ENCODE results near the gene MIPEP. TPM values are rescaled to one million over a fixed set of nuclear protein-coding genes. Genes with fewer than 3 reads are reported as not detected.

Gene MIPEP
- total and polyA plus RNA-seq, 2 experiments from 2014 or later, result 17.1 to 19.8 TPM

DNA sequence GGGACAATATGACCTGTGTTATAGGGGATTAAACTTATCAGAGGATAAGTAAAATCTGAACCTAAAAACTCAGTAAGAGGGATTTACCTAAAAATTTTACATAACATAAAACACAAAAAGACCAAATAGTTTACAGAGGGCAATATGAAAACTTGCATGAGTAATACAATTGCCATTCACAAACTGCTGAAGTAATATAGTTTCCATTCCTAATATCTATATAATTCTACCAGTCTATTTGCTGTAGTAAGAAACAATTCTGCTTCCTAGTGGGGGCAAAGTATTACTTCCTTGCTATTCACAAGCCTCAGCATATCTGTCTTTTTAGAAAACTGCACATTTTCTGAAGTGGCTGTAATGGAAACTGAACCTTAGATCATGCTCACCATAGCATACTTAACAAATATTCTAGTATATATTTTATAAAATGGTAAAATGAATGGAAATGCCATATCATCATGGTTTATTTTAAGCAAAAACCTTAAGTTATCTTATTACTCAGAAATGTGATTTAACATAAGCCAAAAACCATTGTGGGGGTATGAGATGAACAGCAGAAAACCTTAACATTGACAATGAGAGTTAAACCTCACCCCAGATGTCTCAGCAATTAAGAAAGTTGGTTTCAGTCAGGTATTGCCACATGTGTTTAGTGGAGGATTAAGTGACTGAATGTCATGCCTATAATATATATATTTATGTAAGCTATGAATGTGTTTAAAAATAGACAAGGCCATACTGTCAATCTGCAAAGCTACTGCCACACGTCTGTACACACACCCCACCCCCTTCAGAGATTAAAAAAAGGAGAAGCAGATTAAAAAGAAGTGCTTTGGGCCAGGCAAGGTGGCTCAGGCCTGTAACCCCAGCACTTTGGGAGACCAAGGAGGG lies 136.8 kb downstream of the MIPEP start:
- no peaks in the 10 kb centered on the region for H3K36me3 ChIP-seq (replicated peaks; ENCODE audit: insufficient read depth, low read depth)
- no peaks in the 10 kb centered on the region for H3K79me2 ChIP-seq
- DNase-seq (ENCODE audit: low spot score), result no peak
- H3K27me3 ChIP-seq, result no peaks in the 10 kb centered on the region
- no peak overlapping the region for H3K4me2 ChIP-seq
- H3K9me3 ChIP-seq (ENCODE audit: low read depth), result no peaks in the 10 kb centered on the region
- WGBS (ENCODE audit: low lambda C conversion rate, missing lambda C conversion rate), result 33% methylated on average over 1 of the region's 1 CpG
- H3K4me3 ChIP-seq, result no peak overlapping the region
- peak overlapping the region; percentile 74 for H3K27ac ChIP-seq
- H3K9me2 ChIP-seq (replicated peaks; ENCODE audit: insufficient read depth), result no peaks in the 10 kb centered on the region
- TF ChIP-seq, protein P1, sequence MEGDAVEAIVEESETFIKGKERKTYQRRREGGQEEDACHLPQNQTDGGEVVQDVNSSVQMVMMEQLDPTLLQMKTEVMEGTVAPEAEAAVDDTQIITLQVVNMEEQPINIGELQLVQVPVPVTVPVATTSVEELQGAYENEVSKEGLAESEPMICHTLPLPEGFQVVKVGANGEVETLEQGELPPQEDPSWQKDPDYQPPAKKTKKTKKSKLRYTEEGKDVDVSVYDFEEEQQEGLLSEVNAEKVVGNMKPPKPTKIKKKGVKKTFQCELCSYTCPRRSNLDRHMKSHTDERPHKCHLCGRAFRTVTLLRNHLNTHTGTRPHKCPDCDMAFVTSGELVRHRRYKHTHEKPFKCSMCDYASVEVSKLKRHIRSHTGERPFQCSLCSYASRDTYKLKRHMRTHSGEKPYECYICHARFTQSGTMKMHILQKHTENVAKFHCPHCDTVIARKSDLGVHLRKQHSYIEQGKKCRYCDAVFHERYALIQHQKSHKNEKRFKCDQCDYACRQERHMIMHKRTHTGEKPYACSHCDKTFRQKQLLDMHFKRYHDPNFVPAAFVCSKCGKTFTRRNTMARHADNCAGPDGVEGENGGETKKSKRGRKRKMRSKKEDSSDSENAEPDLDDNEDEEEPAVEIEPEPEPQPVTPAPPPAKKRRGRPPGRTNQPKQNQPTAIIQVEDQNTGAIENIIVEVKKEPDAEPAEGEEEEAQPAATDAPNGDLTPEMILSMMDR (IDR thresholded peaks at IDR 0.05; ENCODE audit: poor library complexity), result no peak
- TF ChIP-seq EZH2 (IDR thresholded peaks at IDR 0.05; ENCODE audit: borderline replicate concordance), result no peak
- no peak for TF ChIP-seq EZH2phosphoT487 (IDR thresholded peaks at IDR 0.05; ENCODE audit: low read depth, severe bottlenecking, unreplicated experiment)
- peaks cover 35% of the 10 kb centered on the region for H3K4me1 ChIP-seq (ENCODE audit: insufficient read depth)
- H4K20me1 ChIP-seq (ENCODE audit: insufficient read depth, poor library complexity, severe bottlenecking), result no peaks in the 10 kb centered on the region
- no peak overlapping the region for H2AFZ ChIP-seq

DNA sequence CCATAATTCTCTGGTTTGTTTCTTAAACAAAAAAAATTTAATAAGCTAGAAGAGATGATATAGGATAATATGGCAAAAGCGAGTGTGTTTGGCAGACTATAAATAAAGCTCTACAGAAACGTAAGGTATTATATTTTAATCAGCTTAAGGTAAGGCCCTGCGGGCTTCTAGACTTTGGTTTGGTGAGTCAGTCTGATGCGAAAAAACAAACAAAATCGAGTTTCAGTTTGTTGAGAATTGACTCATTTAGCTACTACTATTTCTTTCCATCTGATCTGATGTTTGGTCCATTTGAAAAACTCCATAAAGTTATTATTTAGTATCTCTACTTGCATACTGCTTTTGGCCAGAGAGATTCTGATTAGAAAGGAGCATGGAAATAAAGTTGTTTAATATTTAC lies 138.0 kb downstream of the MIPEP start:
- Histone ChIP-seq H3K9me2 (replicated peaks; ENCODE audit: insufficient read depth) (no peaks in the 10 kb centered on the region), H3K27ac (peak overlapping the region; percentile 74), H4K20me1 (ENCODE audit: insufficient read depth, poor library complexity, severe bottlenecking) (no peaks in the 10 kb centered on the region), H2AFZ (no peak overlapping the region), H3K4me2 (no peak overlapping the region), H3K27me3 (no peaks in the 10 kb centered on the region), H3K79me2 (no peaks in the 10 kb centered on the region), H3K4me3 (no peak overlapping the region), H3K9me3 (ENCODE audit: low read depth) (no peaks in the 10 kb centered on the region), H3K36me3 (replicated peaks; ENCODE audit: insufficient read depth, low read depth) (no peaks in the 10 kb centered on the region), H3K4me1 (ENCODE audit: insufficient read depth) (peaks cover 35% of the 10 kb centered on the region)
- TF ChIP-seq EZH2phosphoT487 (IDR thresholded peaks at IDR 0.05; ENCODE audit: low read depth, severe bottlenecking, unreplicated experiment) (no peak), EZH2 (IDR thresholded peaks at IDR 0.05; ENCODE audit: borderline replicate concordance) (no peak)
- TF ChIP-seq, protein P1 (IDR thresholded peaks at IDR 0.05; ENCODE audit: poor library complexity), result no peak
- WGBS (ENCODE audit: low lambda C conversion rate, missing lambda C conversion rate), result 72% methylated on average over 5 of the region's 5 CpGs
- DNase-seq (ENCODE audit: low spot score), result no peak

DNA sequence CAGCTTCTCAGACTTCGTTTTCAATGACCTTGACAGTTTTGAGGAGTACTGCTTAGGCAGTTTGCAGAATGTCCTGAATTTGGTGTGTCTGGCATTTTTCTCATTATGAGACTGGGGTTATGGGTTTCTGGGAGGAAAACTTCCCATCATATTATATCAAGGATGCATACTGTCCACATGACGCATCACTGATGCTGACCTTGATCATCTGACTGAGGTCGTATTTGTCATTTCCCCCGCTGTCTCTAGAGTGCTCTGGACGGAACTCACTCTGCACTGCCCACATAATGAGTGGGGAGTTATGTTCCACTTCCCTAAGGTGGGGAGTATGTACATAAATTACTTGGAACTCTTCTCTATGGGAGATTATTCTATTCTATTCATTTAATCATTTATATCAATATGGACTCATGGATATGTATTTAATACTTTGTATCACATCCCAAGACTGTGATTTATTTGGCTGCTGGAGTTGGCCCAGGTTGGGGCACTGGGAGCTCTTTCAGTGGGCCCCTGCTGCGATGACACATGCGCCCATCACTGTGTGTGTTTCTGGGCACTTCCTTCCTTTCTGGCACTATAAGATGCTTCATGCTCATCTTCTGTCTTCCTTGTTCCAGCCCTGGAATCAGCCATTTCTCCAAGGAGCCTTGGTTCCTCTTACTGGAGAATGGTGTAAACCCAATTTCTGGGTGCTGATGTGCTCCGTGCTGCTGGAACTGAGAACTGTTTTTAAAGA lies 138.6 kb downstream of the MIPEP start:
- WGBS (ENCODE audit: low lambda C conversion rate, missing lambda C conversion rate), result 98% methylated on average over 8 of the region's 8 CpGs
- Histone ChIP-seq H3K4me1 (ENCODE audit: insufficient read depth) (peaks cover 35% of the 10 kb centered on the region), H3K9me2 (replicated peaks; ENCODE audit: insufficient read depth) (no peaks in the 10 kb centered on the region), H4K20me1 (ENCODE audit: insufficient read depth, poor library complexity, severe bottlenecking) (no peaks in the 10 kb centered on the region), H3K27me3 (no peaks in the 10 kb centered on the region), H3K4me3 (no peak overlapping the region), H3K9me3 (ENCODE audit: low read depth) (no peaks in the 10 kb centered on the region), H2AFZ (no peak overlapping the region), H3K79me2 (no peaks in the 10 kb centered on the region), H3K27ac (peak overlapping the region; percentile 46), H3K36me3 (replicated peaks; ENCODE audit: insufficient read depth, low read depth) (no peaks in the 10 kb centered on the region), H3K4me2 (no peak overlapping the region)
- TF ChIP-seq, protein P1 (IDR thresholded peaks at IDR 0.05; ENCODE audit: poor library complexity), result no peak
- TF ChIP-seq EZH2phosphoT487 (IDR thresholded peaks at IDR 0.05; ENCODE audit: low read depth, severe bottlenecking, unreplicated experiment) (no peak), EZH2 (IDR thresholded peaks at IDR 0.05; ENCODE audit: borderline replicate concordance) (no peak)
- no peak for DNase-seq (ENCODE audit: low spot score)

Data from hepatocyte (in vitro differentiated cells).